ENCODE results near the gene TCEAL9.

GRCh38 chrX:103404231-103405008, 48.1 kb downstream of the TCEAL9 start:
- TF ChIP-seq CTCF (IDR thresholded peaks at IDR 0.05) (no peak), POLR2A (IDR thresholded peaks at IDR 0.05) (no peak)

Measured in breast epithelium (tissue), 3 donors.